Esophagus mucosa (tissue), 1 donor: ENCODE results near the gene SH3BP4. TPM values are rescaled to one million over a fixed set of nuclear protein-coding genes. Genes with fewer than 3 reads are reported as not detected.

ENCODE experiments used
- ATAC-seq: fragments of 200-7000 bp; cut with Tn5 transposase; one replicate; pipeline ENCODE4 v1.9.1; 2020
- total RNA-seq: library from RNA; stranded (reverse); gene quantifications from one replicate; pipeline ENCODE4 v1.2.4, GENCODE V29; 2023
- donor health status: DM: yes; HTN: yes; CAD: no.

The SH3BP4 gene
- total RNA-seq: 10.7 TPM

DNA sequence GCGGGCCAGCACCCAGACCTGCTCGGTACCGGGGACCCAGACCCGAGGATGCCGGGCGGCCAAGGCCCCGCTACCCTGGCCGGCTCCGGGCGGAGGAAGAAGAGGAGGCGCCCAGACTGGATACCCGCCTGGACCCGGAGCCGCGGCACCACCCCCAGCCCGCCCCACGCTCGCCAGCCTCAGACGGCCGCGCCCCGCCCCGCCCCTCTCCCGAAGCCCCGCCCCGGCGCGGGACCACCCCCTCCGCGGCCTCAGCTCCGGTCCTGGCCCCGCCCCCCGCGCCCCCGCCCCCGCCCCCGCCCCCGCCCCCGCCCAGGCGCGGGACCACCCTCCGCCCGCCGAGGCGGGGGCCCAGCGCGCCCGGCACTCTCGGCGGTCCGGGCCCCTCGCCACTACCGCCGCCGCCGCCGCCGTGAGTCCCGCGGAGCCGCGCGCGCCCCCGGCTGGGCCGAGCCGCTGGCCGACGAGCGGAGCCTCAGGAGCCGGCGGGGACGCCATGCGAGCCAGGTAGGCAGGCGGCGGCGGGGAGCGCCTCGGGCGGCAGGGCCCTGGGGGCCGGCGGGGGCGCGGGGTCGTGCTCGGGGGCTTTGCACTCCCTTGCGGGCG lies at the start of gene SH3BP4:
Gene SH3BP4, plus strand, starts transcription at position 354 of the 606 bp plus-strand sequence. CDS start 82,986 bp downstream, outside the sequence.
- ATAC-seq: peak; percentile 85

DNA sequence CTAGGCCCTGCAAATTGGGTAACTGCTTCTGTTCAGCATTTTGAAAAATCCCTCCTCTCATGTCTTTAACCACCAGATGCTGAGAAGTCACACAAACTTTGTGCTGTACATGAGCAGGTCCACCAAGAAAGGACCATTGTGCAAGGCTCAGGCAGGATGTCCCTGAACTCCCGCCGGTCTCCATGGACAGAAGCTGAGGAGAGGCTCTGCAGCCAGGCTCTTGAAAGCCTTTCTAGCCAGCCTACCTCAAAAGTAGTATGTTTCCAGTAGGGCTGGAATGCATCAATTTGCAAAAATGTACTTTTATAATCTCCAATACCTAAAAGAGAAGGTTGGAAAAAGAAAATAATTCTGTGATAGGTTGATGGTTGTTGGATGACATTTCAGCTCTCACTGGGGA lies 47.0 kb upstream of the SH3BP4 start:
- no peak for ATAC-seq

DNA sequence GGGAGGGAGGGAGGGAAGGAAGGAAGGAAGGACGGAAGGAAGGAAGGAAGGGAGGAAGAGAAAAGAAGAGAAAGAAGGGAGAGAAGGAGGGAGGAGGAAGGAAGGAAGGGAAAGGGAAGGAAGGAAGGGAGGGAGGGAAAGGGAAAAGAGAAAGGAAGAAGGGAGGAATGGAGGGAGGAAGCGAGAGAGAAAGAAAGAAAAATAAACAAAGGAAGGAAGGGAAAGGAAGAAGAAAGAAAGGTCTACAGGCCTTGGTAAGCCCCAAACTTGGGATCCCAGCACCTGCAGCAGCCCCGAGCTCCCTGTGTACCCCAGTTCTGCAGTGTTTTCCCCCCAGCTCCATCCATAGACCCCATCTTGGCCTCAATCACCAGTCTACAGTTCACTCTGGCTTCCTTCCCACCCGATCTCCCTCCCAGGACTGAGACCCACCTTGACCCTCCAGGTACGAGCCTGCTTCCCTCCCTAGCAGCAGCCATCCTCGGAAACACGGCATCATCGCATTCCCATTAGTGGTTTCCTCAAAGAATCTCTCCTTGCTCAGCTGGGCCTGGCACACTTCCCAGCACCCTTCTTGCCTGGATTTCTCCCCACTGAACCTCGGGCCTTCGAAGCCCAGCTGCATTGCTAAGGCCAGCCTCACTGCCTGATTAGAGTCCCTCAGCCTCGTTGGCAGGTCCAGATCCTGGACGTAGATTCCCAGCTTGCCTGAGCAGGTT lies 46.1 kb upstream of the SH3BP4 start:
- no peak for ATAC-seq

DNA sequence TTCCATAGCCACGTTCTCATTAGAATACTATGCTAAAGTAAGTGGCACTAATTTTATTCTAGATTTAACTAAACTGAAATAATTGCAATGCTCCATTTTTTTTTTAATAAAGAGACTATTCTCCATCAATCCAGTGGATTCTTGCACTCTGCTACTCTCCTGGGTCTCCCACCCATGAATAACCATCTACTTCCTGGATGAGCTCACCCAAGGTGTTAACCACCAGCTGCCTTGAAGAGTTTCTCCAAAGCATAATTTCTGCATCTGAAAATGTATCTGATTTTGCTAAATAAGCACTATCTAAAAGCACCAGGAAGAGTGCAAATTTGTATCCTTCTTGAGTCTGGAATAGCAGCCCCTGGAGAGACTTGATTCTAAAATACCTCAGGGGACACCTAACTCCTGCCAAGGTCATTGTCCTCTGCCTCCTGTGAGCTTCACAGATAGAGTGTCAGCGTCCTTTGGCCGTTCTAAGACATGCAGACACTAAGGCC lies 41.6 kb upstream of the SH3BP4 start:
- ATAC-seq: no peak

- ATAC-seq: peak; percentile 94
These were observed 40.5 kb upstream of the SH3BP4 start for GRCh38 chr2:234911271-234911670.

- no peak for ATAC-seq
These were observed 39.4 kb upstream of the SH3BP4 start for GRCh38 chr2:234912437-234912836.

DNA sequence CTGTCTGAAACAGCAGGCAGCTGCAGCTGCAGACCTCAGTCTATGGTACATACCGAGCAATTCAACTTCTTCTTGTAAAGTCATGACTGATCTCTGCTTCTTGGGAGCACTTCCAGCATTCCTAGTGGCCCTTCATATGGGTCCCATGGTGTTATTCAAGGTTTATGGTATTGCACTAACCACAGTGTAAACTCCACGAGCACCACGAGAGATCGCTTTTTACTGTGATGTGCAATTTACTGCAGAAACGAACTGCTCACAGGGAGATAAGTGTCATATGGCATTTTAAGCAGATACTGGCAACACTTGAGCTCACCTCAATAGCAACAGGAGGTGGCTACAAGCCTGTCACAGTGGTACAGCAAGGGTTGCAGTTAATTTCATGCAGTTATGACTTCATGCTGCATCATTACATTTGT lies 38.6 kb upstream of the SH3BP4 start:
- ATAC-seq: no peak

- no peak for ATAC-seq
These were observed 37.3 kb upstream of the SH3BP4 start for GRCh38 chr2:234914371-234915154.

- no peak for ATAC-seq
These were observed 35.1 kb upstream of the SH3BP4 start for GRCh38 chr2:234916674-234917073.

GRCh38 chr2:234917211-234917975 lies 34.4 kb upstream of the SH3BP4 start:
- no peak for ATAC-seq

GRCh38 chr2:234919711-234920110 lies 32.1 kb upstream of the SH3BP4 start:
- peak; percentile 18 for ATAC-seq

GRCh38 chr2:234920836-234921235 lies 31.0 kb upstream of the SH3BP4 start:
- no peak for ATAC-seq

- ATAC-seq: no peak
These were observed 22.8 kb upstream of the SH3BP4 start for GRCh38 chr2:234929002-234929401.

GRCh38 chr2:234930397-234930796 lies 21.4 kb upstream of the SH3BP4 start:
- no peak for ATAC-seq

DNA sequence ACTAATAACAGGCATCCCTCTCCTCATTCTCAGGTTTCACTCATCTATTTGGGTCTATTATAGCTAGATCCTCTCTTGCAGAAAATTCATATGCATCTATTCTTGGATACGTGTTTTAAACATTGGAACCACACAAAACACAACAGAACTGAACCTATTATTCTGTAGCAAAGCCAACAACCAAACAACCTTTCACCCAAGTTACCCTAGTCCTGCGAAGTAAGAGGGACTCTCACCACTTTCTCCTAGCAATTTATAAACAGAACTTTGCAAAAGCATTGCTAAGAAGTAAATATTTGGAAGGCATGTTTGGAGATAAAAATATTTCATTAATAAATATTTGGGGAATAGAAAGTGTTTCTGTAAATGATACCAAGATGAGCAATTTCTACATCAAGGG lies 20.4 kb upstream of the SH3BP4 start:
- ATAC-seq: no peak

DNA sequence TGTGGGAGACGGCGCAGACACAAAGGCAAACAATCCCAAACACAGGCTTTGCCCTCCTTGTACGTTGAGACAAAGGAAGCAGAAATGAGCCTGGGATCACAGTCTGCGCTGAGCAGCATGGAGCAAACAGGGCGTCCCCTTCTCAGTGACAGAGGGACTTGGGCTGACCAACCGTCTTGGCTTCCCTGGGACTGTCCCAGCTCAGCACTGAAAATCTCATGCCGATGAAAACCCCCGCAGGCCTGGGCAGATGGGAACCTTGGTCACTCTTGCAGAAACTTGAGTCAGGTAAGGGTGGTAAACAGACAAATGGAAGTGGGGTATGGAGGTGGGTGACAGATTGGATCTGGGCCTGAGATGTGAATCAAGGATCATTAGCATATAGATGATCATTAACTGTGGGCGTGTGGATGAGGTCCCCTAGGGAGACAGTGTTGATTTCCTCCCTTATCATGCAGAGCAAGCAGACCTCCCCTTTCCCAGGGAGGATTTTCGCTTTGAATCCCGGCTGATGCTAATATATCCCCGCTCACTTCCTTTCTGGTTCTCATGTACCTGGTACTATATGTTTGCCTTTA lies 19.1 kb upstream of the SH3BP4 start:
- ATAC-seq: no peak

- ATAC-seq: no peak
These were observed 16.5 kb upstream of the SH3BP4 start for GRCh38 chr2:234935311-234935710.

- ATAC-seq: no peak
These were observed 12.2 kb upstream of the SH3BP4 start for GRCh38 chr2:234939576-234939975.

DNA sequence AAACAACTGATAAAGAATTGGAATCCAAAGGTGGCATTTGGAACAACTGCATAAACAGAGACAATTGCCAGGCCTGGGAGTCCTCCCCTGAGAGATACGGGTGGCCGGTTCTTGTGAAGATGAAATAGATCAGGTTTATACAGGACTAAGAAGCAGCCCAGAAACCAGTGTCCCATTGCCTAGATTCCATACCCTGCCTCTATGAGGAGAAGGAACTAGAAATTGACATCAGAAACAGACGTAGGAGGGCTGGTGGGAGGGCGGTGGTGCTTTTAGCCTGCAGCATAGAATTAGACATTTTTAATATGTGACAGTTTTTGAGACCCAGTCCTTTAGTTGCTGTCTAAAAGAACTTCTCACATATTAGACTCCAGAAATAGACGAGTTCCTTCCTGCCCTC lies 11.8 kb upstream of the SH3BP4 start:
- ATAC-seq: no peak

DNA sequence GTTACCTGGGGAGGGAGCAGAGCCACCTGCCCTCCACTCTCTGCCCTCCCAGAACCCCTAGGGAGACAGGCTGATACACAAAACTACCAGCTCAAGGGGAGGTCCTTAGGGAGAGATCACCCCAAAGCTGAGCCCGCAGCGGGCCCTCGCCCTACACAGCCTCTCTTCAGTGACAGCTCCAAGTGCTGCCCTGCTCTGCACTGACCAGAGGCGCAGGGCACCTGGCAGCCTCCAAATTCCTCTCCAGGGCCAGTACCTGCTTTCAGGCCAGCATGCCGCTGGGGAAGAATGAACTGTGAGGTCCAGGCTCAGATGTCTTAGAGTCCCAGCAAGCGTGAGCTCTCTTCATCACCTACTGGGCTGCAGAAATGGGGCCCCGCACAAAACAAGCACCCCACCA lies 11.3 kb upstream of the SH3BP4 start:
- ATAC-seq: peak; percentile 20

GRCh38 chr2:234945339-234945873 lies 6.4 kb upstream of the SH3BP4 start:
- ATAC-seq: peak; percentile 31

GRCh38 chr2:234947556-234947955 lies 4.3 kb upstream of the SH3BP4 start:
- ATAC-seq: no peak
